B cell (primary cell): Measurements from ENCODE around the gene FRMPD4. TPM values are rescaled to one million over a fixed set of nuclear protein-coding genes. Genes with fewer than 3 reads are reported as not detected.

Experiments
- ATAC-seq: fragments of 200-7000 bp; cut with Tn5 transposase; one replicate; pipeline ENCODE4 v1.10.0; 2021; ENCODE audit warnings: low read depth, mild to moderate bottlenecking, moderate number of reproducible peaks, moderate library complexity
- CTCF ChIA-PET: fragments of 350-600 bp; sonication (Branson Sonifier 250); formaldehyde crosslinking; loops from one replicate; lab custom pipeline; 2021; ENCODE audit warnings: antibody characterized with exemption, inconsistent platforms; lab: Charles Lee
- POLR2A ChIA-PET: fragments of 350-600 bp; sonication (Branson Sonifier 250); formaldehyde crosslinking; loops from one replicate; lab custom pipeline; 2021; ENCODE audit warnings: antibody characterized with exemption; lab: Charles Lee
- DNase-seq: peaks from one replicate; pipeline ENCODE4 v3.0.0; 2013
- H2AFZ ChIP-seq: 2 replicates; pipeline ENCODE4 v1.6.1; 2012; ENCODE audit warnings: mild to moderate bottlenecking, low read depth, low read length; ENCODE audit not compliant: insufficient read depth, poor library complexity, severe bottlenecking
- H3K27ac ChIP-seq, 2 donors: 1 replicate in 1 of 2; 2 replicates in 1 of 2; pipeline ENCODE4 v1.5.1; 2012 to 2013; ENCODE audit warnings: low read length in 2 of 2, mild to moderate bottlenecking in 2 of 2, moderate library complexity in 1 of 2
- H3K27me3 ChIP-seq, 4 experiments: fragments of 200-600 bp in 1 of 4; sonication (generic) in 1 of 4; replicated peaks in 1 of 4; 1 replicate in 2 of 4; 2 replicates in 2 of 4; pipeline versions ENCODE4 v1.6.1 to v1.7.0; 2013 to 2016; ENCODE audit warnings: low read length in 3 of 4, mild to moderate bottlenecking in 2 of 4, mixed read lengths in 1 of 4, moderate library complexity in 1 of 4; ENCODE audit not compliant: insufficient read depth in 4 of 4, control insufficient read depth in 3 of 4; ENCODE audit errors: control extremely low read depth in 1 of 4
- H3K36me3 ChIP-seq, 2 experiments: replicated peaks in 1 of 2; 1 replicate in 1 of 2; 2 replicates in 1 of 2; pipeline versions ENCODE4 v1.6.1 to v1.7.1; 2013; ENCODE audit warnings: low read length in 1 of 2; ENCODE audit not compliant: insufficient read depth in 2 of 2, control insufficient read depth in 1 of 2; ENCODE audit errors: control extremely low read depth in 1 of 2, extremely low read depth in 1 of 2
- H3K4me1 ChIP-seq, 2 donors: fragments of 200-600 bp in 1 of 2; sonication (generic) in 1 of 2; 1 replicate in 1 of 2; 2 replicates in 1 of 2; pipeline versions ENCODE4 v1.5.1 to v1.6.1; 2013 to 2017; ENCODE audit warnings: low read length in 2 of 2; ENCODE audit not compliant: control insufficient read depth in 2 of 2, insufficient read depth in 2 of 2
- H3K4me2 ChIP-seq: replicated peaks from 2 replicates; pipeline ENCODE3; 2012; ENCODE audit warnings: mild to moderate bottlenecking, low read depth, low read length; ENCODE audit not compliant: poor library complexity, severe bottlenecking
- H3K4me3 ChIP-seq, 5 experiments: fragments of 200-600 bp in 1 of 5; sonication (generic) in 1 of 5; 1 replicate in 3 of 5; 2 replicates in 2 of 5; pipeline versions ENCODE4 v1.5.1 to v1.7.0; 2011 to 2016; ENCODE audit warnings: low read length in 4 of 5, mild to moderate bottlenecking in 4 of 5, low read depth in 2 of 5, control low read depth in 1 of 5, moderate library complexity in 1 of 5; ENCODE audit not compliant: insufficient read depth in 1 of 5; ENCODE audit errors: control extremely low read depth in 1 of 5, extremely low read depth in 1 of 5
- H3K79me2 ChIP-seq: fragments of 200-600 bp; sonication (generic); one replicate; pipeline ENCODE4 v1.6.0; 2016; ENCODE audit warnings: low read length; ENCODE audit not compliant: control insufficient read depth, insufficient read depth
- H3K9ac ChIP-seq: fragments of 200-600 bp; sonication (generic); 2 replicates; pipeline ENCODE4 v1.6.1; 2017; ENCODE audit warnings: mild to moderate bottlenecking, low read length, moderate library complexity
- H3K9me3 ChIP-seq, 3 donors: one replicate each; pipeline versions ENCODE4 v1.6.1 to v1.7.1; 2013; ENCODE audit warnings: low read length in 2 of 3; ENCODE audit not compliant: control insufficient read depth in 2 of 3, insufficient read depth in 1 of 3; ENCODE audit errors: control extremely low read depth in 1 of 3
- H4K20me1 ChIP-seq: 2 replicates; pipeline ENCODE4 v1.6.0; 2012; ENCODE audit warnings: mild to moderate bottlenecking, low read length; ENCODE audit not compliant: insufficient read depth, control insufficient read depth, poor library complexity, severe bottlenecking
- H3K27ac Mint-ChIP-seq: one replicate; pipeline ENCODE4 v1.8.0; 2021; ENCODE audit warnings: mixed read lengths
- H3K27me3 Mint-ChIP-seq: one replicate; pipeline ENCODE4 v1.8.0; 2021; ENCODE audit warnings: mixed read lengths
- H3K4me1 Mint-ChIP-seq: one replicate; pipeline ENCODE4 v1.8.0; 2021; ENCODE audit warnings: mixed read lengths
- H3K4me3 Mint-ChIP-seq: one replicate; pipeline ENCODE4 v1.8.0; 2021; ENCODE audit warnings: mixed read lengths
- H3K9me3 Mint-ChIP-seq: one replicate; pipeline ENCODE4 v1.8.0; 2022; ENCODE audit warnings: mixed read lengths; ENCODE audit not compliant: insufficient read depth
- EZH2 ChIP-seq: IDR thresholded peaks from 2 replicates; pipeline ENCODE4 v1.6.1; 2012; ENCODE audit warnings: borderline replicate concordance, low read depth, mild to moderate bottlenecking, moderate library complexity, low read length; ENCODE audit not compliant: insufficient read depth, poor library complexity, severe bottlenecking
- WGBS: methylation state at CpG from one replicate; pipeline ENCODE4 v1.1.5; 2013; ENCODE audit warnings: missing lambda C conversion rate; ENCODE audit not compliant: insufficient coverage; 5-methylcytosine and 5-hydroxymethylcytosine counted together
- intact Hi-C: fragments of 100-400 bp; cut with micrococcal nuclease; formaldehyde crosslinking; loops from one replicate; pipeline ENCODE4 v1.10.0; 2022
- polyA plus RNA-seq: library from polyadenylated mRNA; depleted of rRNA; stranded (reverse); fragments of >200 nt; gene quantifications from 2 replicates; pipeline ENCODE4 v1.2.3, GENCODE V29; 2012
- total RNA-seq, 2 donors: library from RNA; stranded (reverse); fragments of 120-200 nt in 1 of 2; gene quantifications; 1 replicate in 1 of 2; 2 replicates in 1 of 2; pipeline versions ENCODE4 v1.2.3 to v1.2.4, GENCODE V29; 2013 to 2022
- TF ChIP-seq, protein P1 (sequence below): fragments of 200-600 bp; IDR thresholded peaks from one replicate; pipeline ENCODE4 v1.8.0; 2022; ENCODE audit warnings: antibody characterized with exemption, mild to moderate bottlenecking

Gene FRMPD4
- total and polyA plus RNA-seq, 2 donors (not counting 1 experiment from before 2014, with no cell fraction given): not detected

- intact Hi-C loops: no loop called here
- Mint-ChIP-seq H3K4me3 (no peak overlapping the region), H3K27ac (no peak overlapping the region), H3K4me1 (no peaks in the 10 kb centered on the region), H3K9me3 (no peaks in the 10 kb centered on the region), H3K27me3 (peaks cover 5% of the 10 kb centered on the region)
- Histone ChIP-seq H3K79me2 (no peaks in the 10 kb centered on the region), H3K27me3 (no peaks in the 10 kb centered on the region), H3K9ac (no peak overlapping the region), H3K4me3 (no peak overlapping the region), H3K4me1 (no peaks in the 10 kb centered on the region), H2AFZ (no peak overlapping the region), H3K4me2 (no peak overlapping the region), H4K20me1 (no peaks in the 10 kb centered on the region), H3K27ac (no peak overlapping the region), H3K36me3 (no peaks in the 10 kb centered on the region), H3K9me3 (no peaks in the 10 kb centered on the region)
- DNase-seq: no peak
- ChIA-PET CTCF (no interaction called here), POLR2A (no interaction called here)
- TF ChIP-seq, protein P1, sequence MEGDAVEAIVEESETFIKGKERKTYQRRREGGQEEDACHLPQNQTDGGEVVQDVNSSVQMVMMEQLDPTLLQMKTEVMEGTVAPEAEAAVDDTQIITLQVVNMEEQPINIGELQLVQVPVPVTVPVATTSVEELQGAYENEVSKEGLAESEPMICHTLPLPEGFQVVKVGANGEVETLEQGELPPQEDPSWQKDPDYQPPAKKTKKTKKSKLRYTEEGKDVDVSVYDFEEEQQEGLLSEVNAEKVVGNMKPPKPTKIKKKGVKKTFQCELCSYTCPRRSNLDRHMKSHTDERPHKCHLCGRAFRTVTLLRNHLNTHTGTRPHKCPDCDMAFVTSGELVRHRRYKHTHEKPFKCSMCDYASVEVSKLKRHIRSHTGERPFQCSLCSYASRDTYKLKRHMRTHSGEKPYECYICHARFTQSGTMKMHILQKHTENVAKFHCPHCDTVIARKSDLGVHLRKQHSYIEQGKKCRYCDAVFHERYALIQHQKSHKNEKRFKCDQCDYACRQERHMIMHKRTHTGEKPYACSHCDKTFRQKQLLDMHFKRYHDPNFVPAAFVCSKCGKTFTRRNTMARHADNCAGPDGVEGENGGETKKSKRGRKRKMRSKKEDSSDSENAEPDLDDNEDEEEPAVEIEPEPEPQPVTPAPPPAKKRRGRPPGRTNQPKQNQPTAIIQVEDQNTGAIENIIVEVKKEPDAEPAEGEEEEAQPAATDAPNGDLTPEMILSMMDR: no peak
- no peak for TF ChIP-seq EZH2
- no peak for ATAC-seq
- WGBS: 86% methylated on average over 1 of the region's 3 CpGs
Measured at GRCh38 chrX:12379671-12380070, 241.4 kb downstream of the FRMPD4 start.

GRCh38 chrX:12383196-12383595 lies 244.9 kb downstream of the FRMPD4 start:
- no peaks in the 10 kb centered on the region for H3K9me3 Mint-ChIP-seq
- TF ChIP-seq, protein P1: no peak
- no peak for TF ChIP-seq EZH2

More at GRCh38 chrX:12383196-12383595, 244.9 kb downstream of the FRMPD4 start:
- Histone ChIP-seq H3K9me3 (no peaks in the 10 kb centered on the region), H3K27me3 (no peaks in the 10 kb centered on the region), H3K27ac (no peak overlapping the region), H3K79me2 (no peaks in the 10 kb centered on the region), H3K4me2 (no peak overlapping the region), H2AFZ (no peak overlapping the region), H3K9ac (no peak overlapping the region), H4K20me1 (no peaks in the 10 kb centered on the region), H3K4me1 (no peaks in the 10 kb centered on the region), H3K4me3 (no peak overlapping the region), H3K36me3 (no peaks in the 10 kb centered on the region)
- intact Hi-C loops: no loop called here
- Mint-ChIP-seq H3K4me3 (no peak overlapping the region), H3K4me1 (no peaks in the 10 kb centered on the region), H3K27ac (no peak overlapping the region), H3K27me3 (peaks cover 5% of the 10 kb centered on the region)
- CTCF ChIA-PET: no interaction called here
- WGBS: no CpG with 5 or more reads among the region's 2 CpGs
- no peak for ATAC-seq
- DNase-seq: no peak
- POLR2A ChIA-PET: no interaction called here
